Measurements from ENCODE around the gene GPRC5B.

Gene GPRC5B

GRCh38 chr16:19833581-19833980 lies 51.1 kb downstream of the GPRC5B start:
- no peak for TF ChIP-seq CTCF (IDR thresholded peaks at IDR 0.05)
- no peak overlapping the region for H3K27ac Mint-ChIP-seq
- no peak overlapping the region for H3K4me3 Mint-ChIP-seq
- H3K4me1 Mint-ChIP-seq, result peaks cover 36% of the 10 kb centered on the region
- DNase-seq, result no peak
- H3K27me3 Mint-ChIP-seq (ENCODE audit: low read depth, poor library complexity), result no peaks in the 10 kb centered on the region
- H3K9me3 Mint-ChIP-seq, result no peaks in the 10 kb centered on the region
- peaks cover 7% of the 10 kb centered on the region for H3K36me3 Mint-ChIP-seq (ENCODE audit: low read depth)

- Mint-ChIP-seq H3K27ac (no peak overlapping the region), H3K4me1 (peaks cover 33% of the 10 kb centered on the region), H3K9me3 (no peaks in the 10 kb centered on the region), H3K27me3 (ENCODE audit: low read depth, poor library complexity) (no peaks in the 10 kb centered on the region), H3K4me3 (no peak overlapping the region), H3K36me3 (ENCODE audit: low read depth) (peaks cover 7% of the 10 kb centered on the region)
- no peak for DNase-seq
- TF ChIP-seq CTCF (IDR thresholded peaks at IDR 0.05), result no peak
Observed at GRCh38 chr16:19833176-19833575, 51.5 kb downstream of the GPRC5B start.

- Mint-ChIP-seq H3K4me3 (peak overlapping the region; percentile 27), H3K36me3 (ENCODE audit: low read depth) (peaks cover 16% of the 10 kb centered on the region), H3K9me3 (no peaks in the 10 kb centered on the region), H3K27me3 (ENCODE audit: low read depth, poor library complexity) (no peaks in the 10 kb centered on the region), H3K27ac (peak overlapping the region; percentile 71), H3K4me1 (peaks cover 24% of the 10 kb centered on the region)
- no peak for TF ChIP-seq CTCF (IDR thresholded peaks at IDR 0.05)
- no peak for DNase-seq
Observed at GRCh38 chr16:19831678-19832077, 53.0 kb downstream of the GPRC5B start.

GRCh38 chr16:19830902-19831560 lies 53.6 kb downstream of the GPRC5B start:
- Mint-ChIP-seq H3K27me3 (ENCODE audit: low read depth, poor library complexity) (no peaks in the 10 kb centered on the region), H3K36me3 (ENCODE audit: low read depth) (peaks cover 12% of the 10 kb centered on the region), H3K4me1 (peaks cover 24% of the 10 kb centered on the region), H3K27ac (peak overlapping the region; percentile 71), H3K9me3 (no peaks in the 10 kb centered on the region), H3K4me3 (no peak overlapping the region)
- no peak for TF ChIP-seq CTCF (IDR thresholded peaks at IDR 0.05)
- no peak for DNase-seq

GRCh38 chr16:19829844-19830692 lies 54.6 kb downstream of the GPRC5B start:
- Mint-ChIP-seq H3K4me1 (peaks cover 24% of the 10 kb centered on the region), H3K4me3 (no peak overlapping the region), H3K36me3 (ENCODE audit: low read depth) (peaks cover 12% of the 10 kb centered on the region), H3K9me3 (no peaks in the 10 kb centered on the region), H3K27me3 (ENCODE audit: low read depth, poor library complexity) (no peaks in the 10 kb centered on the region), H3K27ac (peak overlapping the region; percentile 62)
- DNase-seq, result no peak
- no peak for TF ChIP-seq CTCF (IDR thresholded peaks at IDR 0.05)
